Measurements from ENCODE around the gene NT5E. TPM values are rescaled to one million over a fixed set of nuclear protein-coding genes. Genes with fewer than 3 reads are reported as not detected.

The NT5E gene
- total RNA-seq, 1 donor from 2014 or later = 0.29 TPM

DNA sequence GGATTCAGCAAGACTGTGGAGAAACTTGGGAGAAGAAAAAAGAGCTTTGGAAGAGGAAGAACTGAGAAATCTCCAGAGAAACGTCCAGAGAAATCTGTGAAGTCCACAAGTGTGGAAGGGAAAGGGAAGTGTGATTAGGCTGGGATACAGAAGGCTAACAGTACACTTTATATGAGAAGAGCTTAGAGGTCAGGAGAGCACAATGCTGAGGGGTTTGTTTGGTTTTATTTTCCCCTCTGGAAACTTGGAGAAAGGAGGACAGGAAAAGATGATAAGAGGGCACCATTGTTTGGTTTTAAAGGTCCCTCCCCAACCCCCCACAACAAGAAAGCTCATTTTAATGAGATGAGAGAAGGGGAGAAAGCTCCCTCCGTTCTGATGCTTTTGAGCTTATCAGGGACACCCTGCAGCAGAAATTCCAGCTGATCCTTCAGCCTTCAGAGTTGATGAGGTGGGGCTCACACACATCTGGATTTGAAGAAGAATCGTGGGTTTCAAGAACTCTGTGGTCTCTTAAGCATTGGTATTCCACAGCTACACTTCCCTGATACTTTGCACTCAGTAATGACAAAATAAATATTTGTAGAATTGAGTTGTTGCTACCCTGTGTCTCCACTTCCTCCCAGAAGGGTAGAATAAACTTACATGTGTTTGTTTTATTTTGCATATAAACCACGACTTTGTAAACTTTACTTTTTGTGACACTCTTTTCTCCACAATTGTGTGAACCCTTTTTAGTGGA lies 1.9 kb downstream of the NT5E start:
- peaks cover 6% of the 10 kb centered on the region for H3K4me1 Mint-ChIP-seq (ENCODE audit: low read depth, unreplicated experiment)
- TF ChIP-seq, protein P1, sequence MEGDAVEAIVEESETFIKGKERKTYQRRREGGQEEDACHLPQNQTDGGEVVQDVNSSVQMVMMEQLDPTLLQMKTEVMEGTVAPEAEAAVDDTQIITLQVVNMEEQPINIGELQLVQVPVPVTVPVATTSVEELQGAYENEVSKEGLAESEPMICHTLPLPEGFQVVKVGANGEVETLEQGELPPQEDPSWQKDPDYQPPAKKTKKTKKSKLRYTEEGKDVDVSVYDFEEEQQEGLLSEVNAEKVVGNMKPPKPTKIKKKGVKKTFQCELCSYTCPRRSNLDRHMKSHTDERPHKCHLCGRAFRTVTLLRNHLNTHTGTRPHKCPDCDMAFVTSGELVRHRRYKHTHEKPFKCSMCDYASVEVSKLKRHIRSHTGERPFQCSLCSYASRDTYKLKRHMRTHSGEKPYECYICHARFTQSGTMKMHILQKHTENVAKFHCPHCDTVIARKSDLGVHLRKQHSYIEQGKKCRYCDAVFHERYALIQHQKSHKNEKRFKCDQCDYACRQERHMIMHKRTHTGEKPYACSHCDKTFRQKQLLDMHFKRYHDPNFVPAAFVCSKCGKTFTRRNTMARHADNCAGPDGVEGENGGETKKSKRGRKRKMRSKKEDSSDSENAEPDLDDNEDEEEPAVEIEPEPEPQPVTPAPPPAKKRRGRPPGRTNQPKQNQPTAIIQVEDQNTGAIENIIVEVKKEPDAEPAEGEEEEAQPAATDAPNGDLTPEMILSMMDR (IDR thresholded peaks at IDR 0.05; ENCODE audit: partially characterized antibody, unreplicated experiment) = no peak
- H3K4me3 Mint-ChIP-seq (ENCODE audit: unreplicated experiment) = no peak overlapping the region
- no peak overlapping the region for H3K27ac Mint-ChIP-seq (ENCODE audit: unreplicated experiment)
- DNase-seq = no peak
- H3K27me3 Mint-ChIP-seq (ENCODE audit: unreplicated experiment) = peaks cover 14% of the 10 kb centered on the region
- H3K36me3 Mint-ChIP-seq (ENCODE audit: unreplicated experiment) = no peaks in the 10 kb centered on the region
- H3K9me3 Mint-ChIP-seq (ENCODE audit: unreplicated experiment) = peaks cover 1% of the 10 kb centered on the region

DNA sequence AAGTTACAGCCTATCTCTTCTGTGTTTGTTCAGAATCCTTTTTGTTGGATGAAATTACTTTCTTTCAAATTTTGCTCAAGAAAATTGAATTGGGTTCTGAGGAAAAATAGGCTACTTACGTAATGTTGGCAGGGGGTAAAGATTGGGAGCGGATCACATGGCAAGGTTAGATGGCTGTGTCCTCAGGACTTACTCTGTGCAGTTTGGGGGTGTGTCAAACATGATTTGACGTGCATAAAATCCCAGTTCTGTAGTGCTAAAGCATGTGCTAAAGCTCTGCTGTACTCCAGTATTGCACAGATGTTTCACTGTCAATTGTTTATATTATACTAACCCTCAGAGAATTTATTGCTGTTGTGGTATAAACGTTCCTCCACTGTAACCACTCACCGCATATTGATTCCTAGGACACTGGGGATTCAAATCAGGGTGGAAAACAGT lies 2.6 kb downstream of the NT5E start:
- Mint-ChIP-seq H3K4me1 (ENCODE audit: low read depth, unreplicated experiment) (peaks cover 6% of the 10 kb centered on the region), H3K27me3 (ENCODE audit: unreplicated experiment) (peaks cover 14% of the 10 kb centered on the region), H3K36me3 (ENCODE audit: unreplicated experiment) (no peaks in the 10 kb centered on the region), H3K4me3 (ENCODE audit: unreplicated experiment) (no peak overlapping the region), H3K9me3 (ENCODE audit: unreplicated experiment) (peaks cover 1% of the 10 kb centered on the region), H3K27ac (ENCODE audit: unreplicated experiment) (no peak overlapping the region)
- no peak for DNase-seq
- TF ChIP-seq, protein P1 (IDR thresholded peaks at IDR 0.05; ENCODE audit: partially characterized antibody, unreplicated experiment) = no peak

DNA sequence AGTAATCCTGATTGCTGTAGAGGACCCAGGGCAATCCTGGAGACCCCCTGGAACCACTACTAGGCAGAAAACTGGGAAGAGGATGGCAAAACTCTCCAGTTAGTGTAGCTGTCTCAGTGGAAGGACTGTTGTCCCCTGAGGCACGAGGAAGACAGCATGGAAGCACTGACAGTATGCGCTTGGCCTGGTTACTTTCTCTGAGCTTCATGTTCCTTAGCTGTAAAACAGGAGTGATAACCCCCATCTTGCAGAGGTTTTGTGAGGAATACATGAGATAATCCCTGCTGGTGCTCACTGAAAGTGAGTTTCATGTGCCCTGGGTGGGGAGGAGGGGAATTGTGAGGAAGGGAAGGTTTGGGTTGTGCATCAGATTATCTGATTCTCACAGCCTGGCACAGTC lies 3.2 kb downstream of the NT5E start:
- DNase-seq = no peak
- Mint-ChIP-seq H3K4me1 (ENCODE audit: low read depth, unreplicated experiment) (peaks cover 6% of the 10 kb centered on the region), H3K9me3 (ENCODE audit: unreplicated experiment) (peaks cover 1% of the 10 kb centered on the region), H3K27ac (ENCODE audit: unreplicated experiment) (no peak overlapping the region), H3K4me3 (ENCODE audit: unreplicated experiment) (no peak overlapping the region), H3K27me3 (ENCODE audit: unreplicated experiment) (peaks cover 14% of the 10 kb centered on the region), H3K36me3 (ENCODE audit: unreplicated experiment) (no peaks in the 10 kb centered on the region)
- TF ChIP-seq, protein P1 (IDR thresholded peaks at IDR 0.05; ENCODE audit: partially characterized antibody, unreplicated experiment) = no peak

DNA sequence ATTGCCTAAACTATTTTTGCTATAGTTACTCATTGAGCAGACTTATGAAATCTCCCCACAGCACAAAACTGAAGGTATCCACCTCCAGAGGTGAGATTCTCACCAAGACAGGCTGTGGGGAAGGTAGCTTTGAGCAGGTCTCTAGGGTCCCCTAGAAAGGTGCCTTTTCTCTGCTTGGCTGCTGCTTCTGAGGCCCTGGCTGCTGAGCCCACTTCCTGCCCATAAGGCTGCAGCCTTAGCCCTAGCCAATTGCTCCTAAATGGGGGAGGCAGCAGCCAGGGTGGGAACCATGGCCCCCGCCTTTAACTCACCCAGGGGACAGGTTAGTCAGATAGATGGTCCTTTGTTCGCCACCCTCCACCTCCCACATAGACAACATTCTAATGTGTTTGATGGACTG lies 3.6 kb downstream of the NT5E start:
- Mint-ChIP-seq H3K27ac (ENCODE audit: unreplicated experiment) (no peak overlapping the region), H3K4me3 (ENCODE audit: unreplicated experiment) (no peak overlapping the region), H3K36me3 (ENCODE audit: unreplicated experiment) (no peaks in the 10 kb centered on the region), H3K27me3 (ENCODE audit: unreplicated experiment) (peaks cover 11% of the 10 kb centered on the region), H3K4me1 (ENCODE audit: low read depth, unreplicated experiment) (peaks cover 6% of the 10 kb centered on the region), H3K9me3 (ENCODE audit: unreplicated experiment) (peaks cover 1% of the 10 kb centered on the region)
- no peak for DNase-seq
- TF ChIP-seq, protein P1 (IDR thresholded peaks at IDR 0.05; ENCODE audit: partially characterized antibody, unreplicated experiment) = no peak

DNA sequence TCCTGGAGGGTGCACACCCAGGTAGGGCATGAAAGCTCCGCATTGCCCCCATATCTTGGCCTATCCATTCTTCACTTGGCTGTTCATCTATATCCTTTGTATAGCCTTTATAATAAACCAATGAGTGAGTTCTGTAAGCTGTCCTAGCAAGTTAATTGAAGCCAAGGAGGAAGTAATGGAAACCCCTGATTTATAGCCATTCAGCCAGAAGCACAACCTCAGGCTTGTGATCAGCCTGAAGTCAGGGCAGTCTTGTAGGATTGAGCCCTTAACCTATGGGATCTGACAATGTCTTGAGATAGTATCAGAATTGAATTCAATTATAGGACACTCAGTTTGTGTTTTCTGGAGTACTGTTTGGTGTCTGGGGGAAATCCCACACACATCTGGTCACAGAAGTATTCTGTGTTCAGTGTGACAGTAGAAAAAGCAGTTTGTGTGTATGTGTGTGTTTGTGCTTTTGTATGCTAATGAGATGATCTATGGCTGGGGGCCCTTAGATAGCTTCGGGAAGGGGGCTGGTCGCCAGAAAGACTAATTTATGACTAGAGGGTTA lies 5.7 kb downstream of the NT5E start:
- Mint-ChIP-seq H3K4me3 (ENCODE audit: unreplicated experiment) (no peak overlapping the region), H3K9me3 (ENCODE audit: unreplicated experiment) (no peaks in the 10 kb centered on the region), H3K36me3 (ENCODE audit: unreplicated experiment) (no peaks in the 10 kb centered on the region), H3K27me3 (ENCODE audit: unreplicated experiment) (peaks cover 6% of the 10 kb centered on the region), H3K27ac (ENCODE audit: unreplicated experiment) (no peak overlapping the region), H3K4me1 (ENCODE audit: low read depth, unreplicated experiment) (peaks cover 3% of the 10 kb centered on the region)
- no peak for DNase-seq
- TF ChIP-seq, protein P1 (IDR thresholded peaks at IDR 0.05; ENCODE audit: partially characterized antibody, unreplicated experiment) = no peak
